Keratinocyte (primary cell): ENCODE data around the gene ULK2. TPM values are rescaled to one million over a fixed set of nuclear protein-coding genes. Genes with fewer than 3 reads are reported as not detected.

ENCODE experiments used
- DNase-seq: peaks from one replicate; pipeline ENCODE4 v3.0.0-alpha.2; 2011; ENCODE audit warnings: low read depth, missing footprints, low spot score
- FAIRE-seq: peaks from 2 replicates; lab custom pipeline; 2011; peaks lifted over from hg19 to GRCh38; lab: Jason Lieb, UNC
- H2AFZ ChIP-seq: 2 replicates; pipeline ENCODE4 v1.6.0; 2012; ENCODE audit warnings: low read length, control low read depth, inconsistent platforms; ENCODE audit not compliant: control insufficient read depth
- H3K27ac ChIP-seq: 2 replicates; pipeline ENCODE4 v1.5.1; 2011; ENCODE audit warnings: low read length; ENCODE audit not compliant: control insufficient read depth, insufficient read depth
- H3K27me3 ChIP-seq: 3 replicates; pipeline ENCODE4 v1.6.0; 2011; ENCODE audit warnings: low read length; ENCODE audit not compliant: control insufficient read depth, insufficient read depth; ENCODE audit errors: extremely low read depth
- H3K36me3 ChIP-seq, 2 experiments: 2 replicates in 1 of 2; 3 replicates in 1 of 2; pipeline ENCODE4 v1.5.1; 2011; ENCODE audit warnings: low read length in 2 of 2, mild to moderate bottlenecking in 1 of 2; ENCODE audit not compliant: control insufficient read depth in 2 of 2, insufficient read depth in 2 of 2; ENCODE audit errors: extremely low read depth in 1 of 2
- H3K4me1 ChIP-seq: 3 replicates; pipeline ENCODE4 v1.5.1; 2011; ENCODE audit warnings: low read length; ENCODE audit not compliant: control insufficient read depth, insufficient read depth; ENCODE audit errors: extremely low read depth
- H3K4me2 ChIP-seq: 3 replicates; pipeline ENCODE4 v1.6.0; 2011; ENCODE audit warnings: low read depth, low read length; ENCODE audit not compliant: control insufficient read depth, insufficient read depth; ENCODE audit errors: extremely low read depth
- H3K4me3 ChIP-seq, 3 experiments: fragments of 200-600 bp in 1 of 3; sonication (generic) in 1 of 3; 2 replicates in 2 of 3; 3 replicates in 1 of 3; pipeline ENCODE4 v1.5.1; 2011 to 2016; ENCODE audit warnings: low read length in 3 of 3, mild to moderate bottlenecking in 3 of 3, control low read depth in 2 of 3, inconsistent platforms in 1 of 3, low read depth in 1 of 3, mixed read lengths in 1 of 3, mixed run types in 1 of 3, moderate library complexity in 1 of 3; ENCODE audit not compliant: control insufficient read depth in 2 of 3, insufficient read depth in 2 of 3; ENCODE audit errors: extremely low read depth in 1 of 3
- H3K79me2 ChIP-seq: 2 replicates; pipeline ENCODE4 v1.6.0; 2012; ENCODE audit warnings: low read length; ENCODE audit not compliant: control insufficient read depth, insufficient read depth
- H3K9ac ChIP-seq: 3 replicates; pipeline ENCODE4 v1.6.0; 2011; ENCODE audit warnings: low read length; ENCODE audit not compliant: control insufficient read depth, insufficient read depth; ENCODE audit errors: extremely low read depth
- H3K9me1 ChIP-seq: 3 replicates; pipeline ENCODE4 v1.6.0; 2011; ENCODE audit warnings: low read length; ENCODE audit not compliant: control insufficient read depth, insufficient read depth; ENCODE audit errors: extremely low read depth
- H3K9me3 ChIP-seq: 2 replicates; pipeline ENCODE4 v1.5.1; 2012; ENCODE audit warnings: low read depth, low read length; ENCODE audit not compliant: control insufficient read depth
- H4K20me1 ChIP-seq: 3 replicates; pipeline ENCODE4 v1.6.0; 2011; ENCODE audit warnings: low read length; ENCODE audit not compliant: control insufficient read depth, insufficient read depth; ENCODE audit errors: extremely low read depth
- EZH2 ChIP-seq: IDR thresholded peaks from one replicate; pipeline ENCODE4 v1.6.1; 2012; ENCODE audit warnings: inconsistent platforms, mild to moderate bottlenecking, low read length, moderate library complexity
- dilution Hi-C: fragments of 300-500 bp; cut with MboI; formaldehyde crosslinking; loops from one replicate; pipeline ENCODE4 v1.7.0; 2020; ENCODE audit warnings: low sequenced_read_pairs; ENCODE audit not compliant: extremely low pct_ligation_motif_present
- polyA plus RNA-seq, 5 experiments: library from polyadenylated mRNA; depleted of rRNA in 3 of 5; stranded (reverse) in 3 of 5; stranded (forward) in 1 of 5; unstranded in 1 of 5; fragments of >200 nt; gene quantifications; 1 replicate in 1 of 5; 2 replicates in 3 of 5; 3 replicates in 1 of 5; pipeline versions ENCODE4 v1.2.1 to v1.2.3, GENCODE V29; 2011 to 2012; ENCODE audit warnings: missing spikeins in 2 of 5, low read depth in 1 of 5, low replicate concordance in 1 of 5
- TF ChIP-seq, protein P1 (sequence below), 3 experiments: IDR thresholded peaks in 1 of 3; conservative IDR thresholded peaks in 1 of 3; optimal IDR thresholded peaks in 1 of 3; 2 replicates in 2 of 3; 3 replicates in 1 of 3; pipeline versions ENCODE3 to v1.5.1; 2011; ENCODE audit warnings: low read length in 3 of 3, mild to moderate bottlenecking in 3 of 3, moderate library complexity in 2 of 3, control low read depth in 1 of 3, inconsistent platforms in 1 of 3; ENCODE audit not compliant: insufficient read depth in 2 of 3; ENCODE audit errors: extremely low read depth in 1 of 3

ULK2 gene
- polyA plus RNA-seq, 1 donor (not counting 4 experiments of a cell fraction or from before 2014, with no cell fraction given): 22.1 TPM

DNA sequence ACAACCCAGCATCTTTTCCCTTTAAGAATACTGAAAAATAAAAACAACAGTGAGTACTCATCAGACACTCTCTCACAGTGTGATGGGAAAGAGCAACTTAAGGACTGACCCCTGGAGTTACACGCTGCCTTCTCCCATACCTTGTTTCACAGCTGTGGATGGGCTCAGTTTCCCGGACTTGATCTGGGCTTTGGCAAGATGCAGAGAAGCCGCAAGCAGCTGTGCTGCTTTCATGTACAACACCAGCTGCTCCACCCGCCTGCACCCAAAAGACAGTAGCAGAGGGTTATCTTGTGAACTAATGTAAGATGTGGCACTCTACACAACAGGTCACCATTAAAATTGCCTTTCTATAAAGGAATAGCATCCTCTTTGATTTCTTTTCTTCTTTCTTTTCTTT, 86.9 kb downstream of the ULK2 start:
- Histone ChIP-seq H3K79me2 (no peaks in the 10 kb centered on the region), H3K27ac (no peak overlapping the region), H3K4me3 (no peak overlapping the region), H3K27me3 (no peaks in the 10 kb centered on the region), H3K4me2 (no peak overlapping the region), H2AFZ (no peak overlapping the region), H3K9ac (no peak overlapping the region), H3K9me3 (no peaks in the 10 kb centered on the region), H3K4me1 (no peaks in the 10 kb centered on the region), H3K9me1 (no peaks in the 10 kb centered on the region), H3K36me3 (peaks cover 4 to 10% of the 10 kb centered on the region in 2 experiments), H4K20me1 (no peaks in the 10 kb centered on the region)
- dilution Hi-C loops: no loop called here
- TF ChIP-seq EZH2: no peak
- TF ChIP-seq, protein P1, sequence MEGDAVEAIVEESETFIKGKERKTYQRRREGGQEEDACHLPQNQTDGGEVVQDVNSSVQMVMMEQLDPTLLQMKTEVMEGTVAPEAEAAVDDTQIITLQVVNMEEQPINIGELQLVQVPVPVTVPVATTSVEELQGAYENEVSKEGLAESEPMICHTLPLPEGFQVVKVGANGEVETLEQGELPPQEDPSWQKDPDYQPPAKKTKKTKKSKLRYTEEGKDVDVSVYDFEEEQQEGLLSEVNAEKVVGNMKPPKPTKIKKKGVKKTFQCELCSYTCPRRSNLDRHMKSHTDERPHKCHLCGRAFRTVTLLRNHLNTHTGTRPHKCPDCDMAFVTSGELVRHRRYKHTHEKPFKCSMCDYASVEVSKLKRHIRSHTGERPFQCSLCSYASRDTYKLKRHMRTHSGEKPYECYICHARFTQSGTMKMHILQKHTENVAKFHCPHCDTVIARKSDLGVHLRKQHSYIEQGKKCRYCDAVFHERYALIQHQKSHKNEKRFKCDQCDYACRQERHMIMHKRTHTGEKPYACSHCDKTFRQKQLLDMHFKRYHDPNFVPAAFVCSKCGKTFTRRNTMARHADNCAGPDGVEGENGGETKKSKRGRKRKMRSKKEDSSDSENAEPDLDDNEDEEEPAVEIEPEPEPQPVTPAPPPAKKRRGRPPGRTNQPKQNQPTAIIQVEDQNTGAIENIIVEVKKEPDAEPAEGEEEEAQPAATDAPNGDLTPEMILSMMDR (optimal IDR thresholded peaks at IDR 0.05 in 1 of 3, IDR thresholded peaks at IDR 0.05 in 1 of 3, conservative IDR thresholded peaks at IDR 0.05 in 1 of 3; ENCODE audit: extremely low read depth in 1 of 3, insufficient read depth in 2 of 3, low read length in 3 of 3): no peak
- FAIRE-seq: no peak
- no peak for DNase-seq

DNA sequence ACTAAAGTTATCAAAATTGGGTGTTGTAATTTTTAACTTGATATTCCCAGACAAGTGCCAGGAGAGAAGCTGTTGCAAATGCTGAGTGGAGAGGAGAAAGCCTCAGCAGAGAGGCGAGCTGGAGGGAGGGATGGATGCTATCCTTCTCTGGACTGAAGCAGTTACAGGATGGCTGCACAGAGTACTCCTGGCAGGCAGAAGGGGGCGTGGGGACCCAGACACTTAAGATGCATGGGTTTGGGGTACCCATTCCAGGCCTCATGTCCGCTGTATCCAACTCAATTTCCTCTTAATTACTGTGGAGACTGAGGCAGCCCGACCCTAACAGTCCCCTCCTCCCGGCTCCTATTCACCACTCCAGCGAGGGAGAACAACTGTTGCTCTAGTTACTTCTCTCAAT, 94.2 kb downstream of the ULK2 start:
- dilution Hi-C loops: no loop called here
- Histone ChIP-seq H3K27me3 (no peaks in the 10 kb centered on the region), H4K20me1 (no peaks in the 10 kb centered on the region), H3K4me2 (no peak overlapping the region), H3K4me3 (no peak overlapping the region), H3K27ac (no peak overlapping the region), H3K9ac (no peak overlapping the region), H3K9me1 (no peaks in the 10 kb centered on the region), H2AFZ (no peak overlapping the region), H3K36me3 (peaks cover 4 to 5% of the 10 kb centered on the region in 2 experiments), H3K79me2 (no peaks in the 10 kb centered on the region), H3K4me1 (no peaks in the 10 kb centered on the region), H3K9me3 (no peaks in the 10 kb centered on the region)
- FAIRE-seq (no peak), DNase-seq (no peak)
- TF ChIP-seq EZH2: no peak
- TF ChIP-seq, protein P1 (optimal IDR thresholded peaks at IDR 0.05 in 1 of 3, IDR thresholded peaks at IDR 0.05 in 1 of 3, conservative IDR thresholded peaks at IDR 0.05 in 1 of 3; ENCODE audit: extremely low read depth in 1 of 3, insufficient read depth in 2 of 3, low read length in 3 of 3): no peak
